ENCODE data around the gene TPSG1.
"Not testable (repeated sequence)": the region's sequence is repeated elsewhere in the genome, so short reads cannot be mapped to it uniquely, and the experiment has no call there.

DNA sequence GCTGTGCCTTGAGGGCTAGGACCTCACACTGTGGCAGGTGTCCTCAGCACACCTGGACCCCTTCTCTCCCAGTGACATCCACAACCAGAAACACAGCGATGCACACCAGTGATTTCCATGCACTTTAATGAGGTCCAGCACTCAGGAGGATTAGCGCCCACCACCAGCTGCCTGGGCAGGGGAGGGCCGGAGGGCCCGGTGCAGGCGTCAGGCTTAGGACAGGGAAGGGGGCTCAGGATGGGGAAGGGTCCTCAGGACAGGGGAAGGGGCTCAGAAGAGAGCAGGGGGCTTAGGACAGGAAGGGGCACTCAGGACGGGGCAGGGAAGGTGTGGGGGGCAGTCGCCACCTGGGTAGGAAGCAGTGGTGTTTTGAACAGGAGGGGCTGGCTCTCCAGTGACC, 3.2 kb upstream of the TPSG1 start:
- TF ChIP-seq, protein P1, sequence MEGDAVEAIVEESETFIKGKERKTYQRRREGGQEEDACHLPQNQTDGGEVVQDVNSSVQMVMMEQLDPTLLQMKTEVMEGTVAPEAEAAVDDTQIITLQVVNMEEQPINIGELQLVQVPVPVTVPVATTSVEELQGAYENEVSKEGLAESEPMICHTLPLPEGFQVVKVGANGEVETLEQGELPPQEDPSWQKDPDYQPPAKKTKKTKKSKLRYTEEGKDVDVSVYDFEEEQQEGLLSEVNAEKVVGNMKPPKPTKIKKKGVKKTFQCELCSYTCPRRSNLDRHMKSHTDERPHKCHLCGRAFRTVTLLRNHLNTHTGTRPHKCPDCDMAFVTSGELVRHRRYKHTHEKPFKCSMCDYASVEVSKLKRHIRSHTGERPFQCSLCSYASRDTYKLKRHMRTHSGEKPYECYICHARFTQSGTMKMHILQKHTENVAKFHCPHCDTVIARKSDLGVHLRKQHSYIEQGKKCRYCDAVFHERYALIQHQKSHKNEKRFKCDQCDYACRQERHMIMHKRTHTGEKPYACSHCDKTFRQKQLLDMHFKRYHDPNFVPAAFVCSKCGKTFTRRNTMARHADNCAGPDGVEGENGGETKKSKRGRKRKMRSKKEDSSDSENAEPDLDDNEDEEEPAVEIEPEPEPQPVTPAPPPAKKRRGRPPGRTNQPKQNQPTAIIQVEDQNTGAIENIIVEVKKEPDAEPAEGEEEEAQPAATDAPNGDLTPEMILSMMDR (IDR thresholded peaks at IDR 0.05), result not testable (repeated sequence)
- TF ChIP-seq POLR2AphosphoS5 (IDR thresholded peaks at IDR 0.05), result peak in 1 of 4 donors; percentile 32
- not testable (repeated sequence) for TF ChIP-seq EP300 (IDR thresholded peaks at IDR 0.05)
